HG02973 (cell line): ENCODE measurements around the gene ATXN3.
"Not testable (repeated sequence)": the region's sequence is repeated elsewhere in the genome, so short reads cannot be mapped to it uniquely, and the experiment has no call there.

Experiments
- ATAC-seq: cut with Tn5 transposase; IDR thresholded peaks from one replicate; pipeline ENCODE4 v1.9.1; 2021; ENCODE audit warnings: moderate library complexity; ENCODE audit not compliant: unreplicated experiment

The ATXN3 gene

DNA sequence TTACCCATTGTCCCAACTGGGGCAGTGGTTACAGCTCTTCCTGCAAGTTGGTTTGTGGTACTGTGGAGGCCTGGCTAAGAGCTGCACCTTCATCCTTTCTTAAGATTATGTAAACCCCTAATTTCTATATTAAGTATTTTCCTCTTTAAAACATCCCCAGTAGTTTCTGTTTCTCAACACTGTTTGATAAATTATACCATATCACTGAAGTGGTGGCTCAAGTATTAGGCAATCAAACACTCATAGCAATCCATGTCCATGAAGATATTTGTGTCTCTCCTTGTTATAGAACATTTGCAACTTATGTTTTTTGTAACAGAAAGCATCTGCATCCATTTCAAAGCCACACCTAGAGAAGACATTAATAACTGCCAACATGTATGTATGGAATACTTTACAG, 31.8 kb downstream of the ATXN3 start:
- ATAC-seq, result no peak

- no peak for ATAC-seq
Measured at GRCh38 chr14:92058006-92058917, 48.1 kb downstream of the ATXN3 start.

GRCh38 chr14:92049781-92050180, 56.6 kb downstream of the ATXN3 start:
- no peak for ATAC-seq

GRCh38 chr14:92049221-92049620, 57.2 kb downstream of the ATXN3 start:
- ATAC-seq, result not testable (repeated sequence)

- not testable (repeated sequence) for ATAC-seq
Measured at GRCh38 chr14:92045904-92046303, 60.5 kb downstream of the ATXN3 start.

DNA sequence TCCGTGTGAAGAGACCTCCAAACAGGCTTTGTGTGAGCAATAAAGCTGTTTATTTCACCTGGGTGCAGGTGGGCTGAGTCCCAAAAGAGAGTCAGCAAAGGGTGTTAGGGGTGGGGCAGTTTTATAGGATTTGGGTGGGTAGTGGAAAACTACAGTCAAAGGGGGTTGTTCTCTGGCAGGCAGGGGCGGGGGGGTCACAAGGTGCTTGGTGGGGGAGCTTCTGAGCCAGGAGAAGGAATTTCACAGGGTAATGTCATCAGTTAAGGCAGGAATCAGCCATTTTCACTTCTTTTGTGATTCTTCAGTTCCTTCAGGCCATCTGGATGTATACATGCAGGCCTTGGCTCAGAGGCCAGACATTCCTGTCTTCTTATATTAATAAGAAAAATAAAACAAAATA, 64.6 kb downstream of the ATXN3 start:
- not testable (repeated sequence) for ATAC-seq

DNA sequence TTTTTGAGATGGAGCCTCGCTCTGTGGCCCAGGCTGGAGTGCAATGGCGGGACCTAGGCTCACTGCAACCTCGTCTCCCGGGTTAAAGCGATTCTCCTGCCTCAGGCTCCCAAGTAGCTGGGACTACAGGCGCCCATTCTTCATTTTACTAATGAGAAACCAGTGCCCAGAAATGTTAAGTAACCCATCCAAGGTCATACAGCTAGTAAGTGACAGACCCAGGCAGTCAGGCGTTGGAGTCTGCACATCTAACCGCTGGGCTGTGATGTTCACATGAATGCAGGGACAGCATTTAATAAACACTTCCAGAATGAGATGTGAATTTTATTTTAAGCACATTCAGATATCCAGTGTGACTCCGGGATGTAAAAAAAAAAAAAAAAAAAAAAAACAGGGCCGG, 65.2 kb downstream of the ATXN3 start:
- no peak for ATAC-seq

DNA sequence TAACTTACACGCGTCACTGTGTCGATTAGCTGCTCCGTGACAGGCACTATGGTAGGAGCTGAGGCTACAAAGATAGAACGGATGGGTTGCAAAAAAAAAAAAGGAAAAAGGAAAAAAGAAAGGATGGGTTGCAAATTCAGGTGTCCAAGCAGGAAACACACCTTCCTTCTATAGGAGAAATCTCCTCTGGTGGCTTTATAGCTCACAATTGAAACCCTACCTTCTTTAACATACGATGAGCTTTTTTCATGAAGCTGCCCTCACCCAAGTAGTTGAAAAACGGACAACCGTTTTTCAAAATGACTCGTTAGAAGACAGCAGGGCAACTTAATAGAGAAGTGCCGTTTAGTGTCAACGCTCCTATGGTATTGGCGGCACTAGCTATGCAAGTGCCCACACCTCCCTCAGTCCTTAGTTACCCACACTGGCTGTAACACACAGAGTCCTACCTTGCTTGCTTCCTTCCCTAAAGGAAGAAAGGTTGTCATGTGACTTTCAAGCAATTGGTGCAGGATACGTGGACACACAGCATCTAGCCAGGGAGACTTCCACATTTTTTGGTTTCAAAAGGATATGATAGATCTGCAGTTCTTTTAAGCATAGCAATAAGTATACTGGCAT, 65.8 kb downstream of the ATXN3 start:
- ATAC-seq, result no peak

- peak; percentile 96 for ATAC-seq
Measured at GRCh38 chr14:92039719-92040430, 66.5 kb downstream of the ATXN3 start, which contains the start of gene TRIP11. Gene TRIP11, minus strand, starts transcription at chr14:92040059. Its CDS starts 374 bp downstream, at chr14:92039685.

- ATAC-seq, result peak; percentile 21
Measured at GRCh38 chr14:92039063-92039718, 67.2 kb downstream of the ATXN3 start.

- no peak for ATAC-seq
Measured at GRCh38 chr14:92037989-92038388, 68.4 kb downstream of the ATXN3 start.

GRCh38 chr14:92035890-92036289, 70.5 kb downstream of the ATXN3 start:
- no peak for ATAC-seq

DNA sequence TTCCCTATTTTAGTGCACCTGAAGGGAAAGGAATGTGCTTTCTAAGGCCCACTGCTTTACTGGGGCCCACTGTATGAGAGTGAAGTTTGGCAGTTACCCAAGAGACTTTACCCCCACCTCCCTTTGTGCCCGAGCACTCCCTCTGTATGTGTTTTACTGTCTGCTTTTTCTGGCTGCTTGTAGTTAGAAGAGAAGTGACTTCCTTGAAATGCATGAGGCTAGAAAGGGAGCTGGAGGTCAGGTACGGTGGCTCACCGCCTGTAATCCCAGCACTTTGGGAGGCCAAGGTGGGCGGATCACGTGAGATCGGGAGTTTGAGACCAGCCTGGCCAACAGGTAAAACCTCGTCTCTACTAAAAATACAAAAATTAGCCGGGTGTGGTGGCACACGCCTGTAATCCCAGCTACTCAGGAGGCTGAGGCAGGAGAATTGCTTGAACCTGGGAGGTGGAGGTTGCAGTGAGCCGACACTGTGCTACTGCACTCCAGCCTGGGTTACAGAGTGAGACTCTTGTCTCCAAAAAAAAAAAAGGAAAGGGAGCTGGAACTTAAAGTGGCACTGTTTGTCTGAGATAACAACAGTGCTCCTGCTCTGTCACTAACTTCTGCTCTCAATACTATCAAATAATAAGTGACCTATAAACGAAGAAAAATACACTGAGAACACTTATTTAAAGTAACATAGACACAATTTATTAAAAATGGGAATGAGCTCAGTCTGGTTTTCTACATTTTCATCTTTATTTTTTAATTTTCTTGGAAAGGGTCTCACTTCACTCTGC, 72.3 kb downstream of the ATXN3 start:
- no peak for ATAC-seq

GRCh38 chr14:92033433-92033832, 72.9 kb downstream of the ATXN3 start:
- no peak for ATAC-seq

DNA sequence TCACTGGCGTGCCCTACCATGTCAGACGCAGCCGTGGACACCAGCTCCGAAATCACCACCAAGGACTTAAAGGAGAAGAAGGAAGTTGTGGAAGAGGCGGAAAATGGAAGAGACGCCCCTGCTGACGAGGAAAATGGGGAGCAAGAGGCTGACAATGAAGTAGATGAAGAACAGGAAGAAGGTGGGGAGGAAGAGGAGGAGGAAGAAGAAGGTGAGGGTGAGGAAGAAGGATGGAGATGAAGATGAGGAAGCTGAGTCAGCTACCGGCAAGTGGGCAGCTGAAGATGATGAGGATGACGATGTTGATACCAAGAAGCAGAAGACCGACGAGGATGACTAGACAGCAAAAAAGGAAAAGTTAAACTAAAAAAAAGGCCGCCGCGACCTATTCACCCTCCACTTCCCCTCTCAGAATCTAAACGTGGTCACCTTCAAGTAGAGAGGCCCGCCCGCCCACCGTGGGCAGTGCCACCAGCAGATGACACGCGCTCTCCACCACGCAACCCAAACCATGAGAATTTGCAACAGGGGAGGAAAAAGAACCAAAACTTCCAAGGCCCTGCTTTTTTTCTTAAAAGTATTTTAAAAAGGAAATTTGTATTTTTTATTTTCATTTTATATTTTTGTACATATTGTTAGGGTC, 79.7 kb downstream of the ATXN3 start:
- no peak for ATAC-seq

DNA sequence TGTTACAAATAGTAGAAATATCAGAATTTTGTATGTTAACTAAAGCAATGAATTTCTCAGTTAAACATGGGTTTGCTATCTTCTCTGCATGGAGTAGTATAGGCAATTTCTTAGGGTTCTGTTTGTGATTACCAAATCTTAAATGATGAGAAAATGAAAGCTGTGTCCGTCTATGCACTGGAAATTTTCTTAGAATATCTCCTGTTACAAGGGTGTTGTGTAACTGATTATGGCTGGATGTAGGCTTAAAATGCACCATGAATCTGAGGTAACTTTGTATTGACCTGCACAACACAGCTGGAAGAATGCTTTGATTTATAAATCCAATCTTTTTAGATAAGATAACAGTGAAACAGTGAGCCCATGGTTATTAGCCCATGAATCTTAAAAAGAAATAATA, 84.3 kb downstream of the ATXN3 start:
- no peak for ATAC-seq

DNA sequence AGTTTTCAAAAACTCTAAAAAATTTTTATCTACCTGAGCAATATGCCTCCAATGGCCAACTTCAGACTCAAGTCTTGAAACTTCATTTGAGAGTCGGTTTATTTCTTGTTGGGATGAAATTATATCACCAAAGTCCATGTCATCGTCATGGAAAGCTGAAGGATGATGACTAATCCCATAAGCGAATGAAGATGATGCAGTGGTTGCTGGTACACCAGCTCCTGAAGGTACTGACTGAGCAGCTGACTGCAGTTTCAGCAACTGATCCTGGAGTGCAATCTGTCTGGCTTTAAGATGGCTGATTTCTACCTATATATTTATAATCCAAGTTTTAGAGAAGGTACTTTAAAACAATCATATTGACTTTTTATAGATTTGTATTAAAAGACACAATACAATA, 84.9 kb downstream of the ATXN3 start:
- ATAC-seq, result no peak

- no peak for ATAC-seq
Measured at GRCh38 chr14:92014040-92014439, 92.3 kb downstream of the ATXN3 start.

GRCh38 chr14:92012121-92012748, 94.1 kb downstream of the ATXN3 start:
- ATAC-seq, result no peak
